ENCODE data around the gene SLC25A24.
"Not testable (repeated sequence)": the region's sequence is repeated elsewhere in the genome, so short reads cannot be mapped to it uniquely, and the experiment has no call there.

Gene SLC25A24

GRCh38 chr1:108194051-108194450 lies 6.1 kb downstream of the SLC25A24 start:
- no peak for DNase-seq (ENCODE audit: low spot score)

DNA sequence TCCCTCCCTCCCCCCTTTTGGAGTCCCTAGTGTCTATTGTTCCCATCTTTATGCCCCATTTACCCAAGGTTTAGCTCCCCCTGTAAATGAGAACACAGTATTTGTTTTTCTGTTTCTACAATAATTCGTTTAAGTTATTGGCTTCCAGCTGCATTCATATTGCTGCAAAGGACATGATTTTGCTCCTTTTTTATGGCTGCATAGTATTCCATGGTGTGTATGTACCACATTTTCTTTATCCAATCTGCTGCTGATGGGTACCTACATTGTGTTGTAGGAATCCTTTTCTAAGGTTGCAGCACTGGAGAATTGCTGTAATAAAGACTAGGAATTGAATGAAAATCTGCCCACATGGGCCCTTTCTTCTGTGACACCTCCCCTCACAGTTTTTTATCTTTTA lies 6.8 kb downstream of the SLC25A24 start:
- no peak for DNase-seq (ENCODE audit: low spot score)

DNA sequence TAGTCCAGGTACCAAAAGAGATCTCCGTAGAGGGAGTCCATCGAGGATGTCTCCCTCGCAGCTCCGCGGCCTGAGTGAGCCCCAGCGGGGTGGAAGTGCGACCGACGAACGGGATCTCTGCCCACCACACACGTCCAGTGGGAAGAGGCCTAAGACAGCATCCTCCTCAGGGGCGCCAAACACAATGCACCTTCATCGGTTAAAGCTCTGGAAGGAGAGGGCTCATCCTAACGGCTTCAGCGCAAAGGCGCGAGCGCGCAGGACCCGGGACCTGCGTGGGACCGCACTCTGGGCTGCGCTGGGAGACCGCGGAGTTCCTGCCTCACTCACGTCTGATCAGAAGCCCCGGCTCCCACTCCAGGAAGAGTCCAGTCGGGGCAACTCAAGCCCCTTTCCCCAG lies 7.6 kb downstream of the SLC25A24 start:
- DNase-seq (ENCODE audit: low spot score), result no peak

- no peak for DNase-seq (ENCODE audit: low spot score)
Measured at GRCh38 chr1:108190686-108191416, 9.3 kb downstream of the SLC25A24 start.

DNA sequence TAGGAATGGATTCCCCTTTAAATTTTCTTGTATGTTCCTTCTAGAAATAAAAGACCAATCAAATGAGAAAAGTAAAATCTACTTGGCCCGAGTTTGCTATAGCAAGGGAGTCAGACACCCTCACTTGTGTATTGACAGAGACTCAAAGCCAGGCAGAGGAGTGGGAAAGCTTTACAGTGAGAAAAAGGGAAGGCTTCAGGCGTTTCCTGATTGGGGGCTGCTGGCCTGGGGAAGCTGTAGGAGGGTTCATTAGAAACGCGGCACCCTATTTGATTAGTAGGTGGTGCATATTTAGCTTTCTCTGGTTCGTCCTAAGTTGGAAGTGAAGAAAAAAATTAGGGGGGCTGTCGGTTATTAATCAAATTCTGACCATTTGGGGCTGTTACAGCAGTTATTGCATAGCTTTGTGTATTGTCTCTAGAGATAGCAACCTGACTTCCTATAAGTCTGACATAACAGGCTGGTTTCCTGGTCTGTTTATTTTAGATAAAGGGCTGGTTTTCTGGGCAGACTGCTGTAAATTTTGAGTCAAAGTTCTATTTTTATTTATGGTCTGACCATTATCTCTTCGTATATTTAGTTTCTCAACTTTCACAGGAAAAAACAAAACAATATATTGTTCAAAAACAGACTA lies 10.0 kb downstream of the SLC25A24 start:
- DNase-seq (ENCODE audit: low spot score), result no peak

DNA sequence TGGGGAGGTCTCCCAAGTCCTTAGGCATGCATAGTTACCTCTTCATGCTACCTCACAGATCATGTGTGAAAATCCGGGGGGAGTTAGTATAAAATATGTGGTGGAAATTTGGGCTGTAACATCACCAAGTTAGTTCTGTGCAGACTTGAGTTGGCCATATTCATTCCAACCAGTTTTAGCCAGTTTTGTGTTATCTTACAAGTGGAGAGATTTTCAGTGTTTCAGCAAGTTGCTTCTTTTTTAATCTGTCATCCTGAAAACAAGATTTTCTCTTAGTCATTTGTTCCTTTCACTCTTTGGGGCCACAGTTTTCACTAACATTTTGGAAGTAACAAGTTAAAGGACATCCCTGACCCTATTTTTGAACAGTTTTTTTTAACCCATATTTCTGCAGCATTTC lies 11.3 kb downstream of the SLC25A24 start:
- no peak for DNase-seq (ENCODE audit: low spot score)

- DNase-seq (ENCODE audit: low spot score), result no peak
Measured at GRCh38 chr1:108182959-108183700, 17.0 kb downstream of the SLC25A24 start.

GRCh38 chr1:108179018-108179417 lies 21.1 kb downstream of the SLC25A24 start:
- no peak for DNase-seq (ENCODE audit: low spot score)

DNA sequence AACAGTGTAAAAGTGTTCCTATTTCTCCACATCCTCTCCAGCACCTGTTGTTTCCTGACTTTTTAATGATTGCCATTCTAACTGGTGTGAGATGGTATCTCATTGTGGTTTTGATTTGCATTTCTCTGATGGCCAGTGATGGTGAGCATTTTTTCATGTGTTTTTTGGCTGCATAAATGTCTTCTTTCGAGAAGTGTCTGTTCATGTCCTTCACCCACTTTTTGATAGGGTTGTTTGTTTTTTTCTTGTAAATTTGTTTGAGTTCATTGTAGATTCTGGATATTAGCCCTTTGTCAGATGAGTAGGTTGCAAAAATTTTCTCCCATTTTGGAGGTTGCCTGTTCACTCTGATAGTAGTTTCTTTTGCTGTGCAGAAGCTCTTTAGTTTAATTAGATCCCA lies 37.7 kb downstream of the SLC25A24 start:
- DNase-seq (ENCODE audit: low spot score), result not testable (repeated sequence)

GRCh38 chr1:108159951-108160350 lies 40.2 kb downstream of the SLC25A24 start:
- not testable (repeated sequence) for DNase-seq (ENCODE audit: low spot score)

- DNase-seq (ENCODE audit: low spot score), result no peak
Measured at GRCh38 chr1:108158893-108159453, 41.2 kb downstream of the SLC25A24 start.

DNA sequence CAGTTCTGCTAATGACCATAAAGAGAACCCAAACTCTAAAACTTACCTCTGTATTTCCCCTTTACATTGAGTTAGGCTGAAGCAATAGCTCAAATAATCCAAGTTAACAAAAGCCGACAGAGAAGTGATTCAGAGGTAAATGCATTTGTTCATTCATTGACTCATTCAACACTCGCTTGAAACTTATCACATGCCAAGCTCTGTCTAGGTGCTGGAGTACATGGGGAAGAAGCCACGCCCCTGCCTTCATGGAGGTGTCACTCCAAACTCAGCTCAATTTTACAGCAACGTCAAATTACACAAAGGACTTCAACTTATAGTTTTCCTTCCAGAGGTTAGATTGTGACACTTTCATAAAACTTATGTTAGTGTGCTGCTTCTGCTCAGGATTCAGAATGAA lies 45.8 kb downstream of the SLC25A24 start:
- no peak for DNase-seq (ENCODE audit: low spot score)

- DNase-seq (ENCODE audit: low spot score), result no peak
Measured at GRCh38 chr1:108152782-108153222, 47.3 kb downstream of the SLC25A24 start.

- no peak for DNase-seq (ENCODE audit: low spot score)
Measured at GRCh38 chr1:108151548-108151947, 48.6 kb downstream of the SLC25A24 start.

DNA sequence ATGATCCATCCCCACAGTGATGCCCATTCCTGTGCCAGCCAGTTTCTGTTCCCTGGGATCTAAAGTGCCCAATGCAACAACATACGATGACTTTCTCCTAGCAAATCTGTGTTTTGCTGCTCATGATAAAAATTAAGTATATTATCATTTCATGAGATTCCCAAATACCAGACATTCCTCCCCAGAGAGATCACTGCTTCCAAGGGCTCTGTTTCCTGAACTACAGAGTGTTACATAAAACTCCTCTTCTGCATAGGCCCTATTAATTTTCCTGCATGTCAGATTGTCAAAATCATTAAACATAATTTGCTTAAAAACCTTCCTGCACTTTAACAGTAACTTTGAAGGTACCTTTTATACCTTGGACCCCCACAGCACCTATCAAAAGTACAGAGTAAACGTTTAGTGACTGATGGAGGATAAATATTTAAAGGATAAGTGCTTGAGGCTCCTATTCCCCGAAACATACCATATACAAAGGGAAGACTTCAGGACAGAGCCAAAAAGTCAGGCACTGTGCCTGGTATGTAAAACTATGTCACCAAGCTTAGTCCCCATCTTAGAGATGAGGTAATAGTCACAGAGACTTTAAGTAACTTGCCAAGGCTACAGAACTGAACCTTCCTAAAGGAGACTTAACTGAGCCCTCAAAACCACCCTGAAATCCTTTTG lies 50.2 kb downstream of the SLC25A24 start:
- no peak for DNase-seq (ENCODE audit: low spot score)

GRCh38 chr1:108144569-108144968 lies 55.6 kb downstream of the SLC25A24 start:
- not testable (repeated sequence) for DNase-seq (ENCODE audit: low spot score)

DNA sequence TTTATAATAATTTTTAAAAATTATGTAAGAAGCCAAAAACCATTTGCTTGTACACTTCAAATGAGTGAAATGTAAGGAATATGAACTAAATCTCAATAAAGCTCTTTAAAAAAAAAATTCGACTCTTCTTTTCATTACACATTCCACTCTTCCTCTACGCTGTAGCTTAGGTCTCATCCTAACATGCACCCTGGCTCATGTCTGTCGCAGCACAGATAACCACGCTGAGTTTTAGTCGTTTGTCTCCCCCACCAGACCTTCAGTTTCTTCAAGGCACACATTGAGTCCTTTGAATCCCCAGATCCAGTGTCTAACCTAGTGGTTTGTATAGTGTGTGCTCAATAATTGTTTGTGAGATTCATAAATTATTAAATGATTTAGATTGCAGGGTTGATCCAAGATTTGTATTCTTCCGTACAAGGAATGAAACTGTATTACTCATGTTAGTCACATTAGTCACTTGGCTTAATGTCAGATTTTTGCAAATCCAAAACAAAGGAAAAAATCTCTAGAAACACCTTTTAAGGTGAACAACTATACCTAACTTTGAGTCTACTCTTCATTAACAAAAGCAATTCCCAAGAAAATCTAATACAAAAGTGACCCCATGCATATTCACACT lies 57.3 kb downstream of the SLC25A24 start:
- DNase-seq (ENCODE audit: low spot score), result no peak

- no peak for DNase-seq (ENCODE audit: low spot score)
Measured at GRCh38 chr1:108142258-108142657, 57.9 kb downstream of the SLC25A24 start.

DNA sequence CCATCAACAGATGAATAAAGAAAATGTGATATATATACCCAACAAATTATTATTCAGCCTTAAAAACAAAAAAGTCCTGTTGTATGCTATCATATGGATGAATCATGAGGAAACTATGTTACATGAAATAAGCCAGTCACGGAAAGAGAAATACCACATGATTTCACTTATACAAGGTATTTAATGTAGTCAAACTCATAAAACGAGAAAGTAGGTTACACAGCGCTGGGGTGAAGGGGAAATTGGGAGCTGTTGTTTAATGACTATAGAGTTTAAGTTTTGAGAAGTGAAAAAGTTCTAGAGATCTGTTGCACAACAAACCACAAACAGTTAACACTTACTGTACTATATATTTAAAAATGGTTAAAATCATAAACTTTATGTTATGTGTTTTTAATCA lies 58.5 kb downstream of the SLC25A24 start:
- no peak for DNase-seq (ENCODE audit: low spot score)

DNA sequence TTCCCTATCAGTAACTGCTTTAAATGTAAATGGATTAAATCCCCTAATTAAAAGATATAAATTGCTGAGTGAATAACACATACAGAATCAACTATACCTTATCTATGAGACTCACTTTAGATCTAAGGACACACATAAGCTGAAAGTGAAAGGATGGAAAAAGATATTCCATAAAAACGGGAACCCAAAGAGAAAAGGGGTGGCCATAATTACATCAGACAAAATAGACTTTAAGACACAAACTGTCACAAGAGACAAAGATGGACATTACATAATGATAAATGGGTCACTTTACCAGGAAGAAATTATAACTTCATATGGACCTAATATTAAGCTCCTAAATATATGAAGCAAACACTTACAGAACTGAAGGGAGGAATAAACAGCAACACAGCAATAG lies 59.2 kb downstream of the SLC25A24 start:
- no peak for DNase-seq (ENCODE audit: low spot score)

- no peak for DNase-seq (ENCODE audit: low spot score)
Measured at GRCh38 chr1:108140177-108140576, 60.0 kb downstream of the SLC25A24 start.

DNA sequence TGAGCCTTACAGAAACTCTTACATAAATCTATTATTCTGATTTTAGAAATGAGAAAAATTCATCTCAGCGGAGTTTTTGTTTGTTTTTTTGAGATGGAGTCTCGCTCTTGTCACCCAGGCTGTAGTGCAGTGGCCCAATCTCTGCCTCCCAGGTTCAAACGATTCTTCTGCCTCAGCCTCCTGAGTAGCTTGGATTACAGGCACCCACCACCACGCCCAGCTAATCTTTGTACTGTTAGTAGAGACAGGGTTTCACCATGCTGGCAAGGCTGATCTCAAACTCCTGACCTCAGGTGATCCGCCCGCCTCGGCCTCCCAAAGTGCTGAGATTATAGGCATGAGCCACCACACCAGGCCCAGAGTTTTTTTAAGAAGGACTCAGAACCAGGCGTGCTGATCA lies 60.6 kb downstream of the SLC25A24 start:
- DNase-seq (ENCODE audit: low spot score), result not testable (repeated sequence)

All from hematopoietic multipotent progenitor cell treated with erythropoietin and hydrocortisone succinate and interleukin-3 and kit ligand, for 17 days (in vitro differentiated cells).